ENCODE measurements around the gene ACSS2. TPM values are rescaled to one million over a fixed set of nuclear protein-coding genes. Genes with fewer than 3 reads are reported as not detected.
A peak's percentile ranks its signal among the peaks of the same experiment; 100 is the strongest.

ACSS2 gene
- total RNA-seq, 1 donor from 2014 or later: 18.7 TPM

DNA sequence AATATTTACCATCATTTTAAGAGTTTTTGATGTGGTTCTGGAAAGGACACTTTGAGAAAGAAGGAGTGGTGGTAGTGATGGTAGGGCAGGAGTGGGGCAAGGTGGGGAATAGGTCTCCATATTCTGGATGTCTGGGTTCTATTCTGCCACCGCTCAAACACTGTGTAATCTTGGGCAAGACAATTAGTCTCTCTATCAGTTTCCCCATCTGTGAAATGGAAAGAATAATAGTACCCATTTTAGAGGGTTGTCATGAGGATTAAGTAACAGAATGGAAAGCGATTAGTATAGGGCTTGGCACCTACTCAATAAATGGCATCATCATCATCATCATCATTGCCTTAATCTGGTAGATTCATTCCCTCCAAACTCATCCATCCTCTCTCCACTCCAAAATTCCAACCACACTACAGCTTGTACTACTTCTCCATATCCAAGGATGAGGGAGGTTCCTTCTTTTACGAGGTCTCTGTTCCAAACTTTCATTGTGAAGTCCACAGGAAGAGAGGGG lies 2.8 kb upstream of the ACSS2 start:
- Histone ChIP-seq H3K79me2 (ENCODE audit: insufficient read depth, low read length) (peaks cover 17% of the 10 kb centered on the region), H3K4me2 (ENCODE audit: low read length) (peak overlapping the region; percentile 84), H3K27ac (ENCODE audit: low read depth, low read length) (no peak overlapping the region), H4K20me1 (ENCODE audit: insufficient read depth, low read length) (peaks cover 12% of the 10 kb centered on the region), H3K27me3 (ENCODE audit: insufficient read depth, low read length) (no peaks in the 10 kb centered on the region), H3K9ac (ENCODE audit: low read length) (no peak overlapping the region), H3K4me1 (ENCODE audit: insufficient read depth, low read length) (peaks cover 23% of the 10 kb centered on the region), H2AFZ (ENCODE audit: low read depth, low read length) (no peak overlapping the region), H3K9me3 (ENCODE audit: insufficient read depth, low read depth, low read length) (no peaks in the 10 kb centered on the region), H3K4me3 (ENCODE audit: insufficient read depth, low read depth, low read length) (no peak overlapping the region), H3K36me3 (ENCODE audit: insufficient read depth, low read length) (no peaks in the 10 kb centered on the region)
- Mint-ChIP-seq H3K4me3 (ENCODE audit: unreplicated experiment) (peak overlapping the region; percentile 81), H3K9me3 (ENCODE audit: unreplicated experiment) (no peaks in the 10 kb centered on the region), H3K36me3 (ENCODE audit: low read depth, unreplicated experiment) (peaks cover 8% of the 10 kb centered on the region), H3K4me1 (ENCODE audit: low read depth, unreplicated experiment) (peaks cover 15% of the 10 kb centered on the region), H3K27me3 (ENCODE audit: low read depth, unreplicated experiment) (peaks cover 2% of the 10 kb centered on the region), H3K27ac (ENCODE audit: unreplicated experiment) (peak overlapping the region; percentile 55)
- no peak for TF ChIP-seq EZH2 (IDR thresholded peaks at IDR 0.05; ENCODE audit: insufficient read depth, low read length)
- TF ChIP-seq, protein P1, sequence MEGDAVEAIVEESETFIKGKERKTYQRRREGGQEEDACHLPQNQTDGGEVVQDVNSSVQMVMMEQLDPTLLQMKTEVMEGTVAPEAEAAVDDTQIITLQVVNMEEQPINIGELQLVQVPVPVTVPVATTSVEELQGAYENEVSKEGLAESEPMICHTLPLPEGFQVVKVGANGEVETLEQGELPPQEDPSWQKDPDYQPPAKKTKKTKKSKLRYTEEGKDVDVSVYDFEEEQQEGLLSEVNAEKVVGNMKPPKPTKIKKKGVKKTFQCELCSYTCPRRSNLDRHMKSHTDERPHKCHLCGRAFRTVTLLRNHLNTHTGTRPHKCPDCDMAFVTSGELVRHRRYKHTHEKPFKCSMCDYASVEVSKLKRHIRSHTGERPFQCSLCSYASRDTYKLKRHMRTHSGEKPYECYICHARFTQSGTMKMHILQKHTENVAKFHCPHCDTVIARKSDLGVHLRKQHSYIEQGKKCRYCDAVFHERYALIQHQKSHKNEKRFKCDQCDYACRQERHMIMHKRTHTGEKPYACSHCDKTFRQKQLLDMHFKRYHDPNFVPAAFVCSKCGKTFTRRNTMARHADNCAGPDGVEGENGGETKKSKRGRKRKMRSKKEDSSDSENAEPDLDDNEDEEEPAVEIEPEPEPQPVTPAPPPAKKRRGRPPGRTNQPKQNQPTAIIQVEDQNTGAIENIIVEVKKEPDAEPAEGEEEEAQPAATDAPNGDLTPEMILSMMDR (IDR thresholded peaks at IDR 0.05; ENCODE audit: insufficient read depth, low read depth, low read length): no peak
- FAIRE-seq: no peak
- DNase-seq (ENCODE audit: low read depth): no peak

DNA sequence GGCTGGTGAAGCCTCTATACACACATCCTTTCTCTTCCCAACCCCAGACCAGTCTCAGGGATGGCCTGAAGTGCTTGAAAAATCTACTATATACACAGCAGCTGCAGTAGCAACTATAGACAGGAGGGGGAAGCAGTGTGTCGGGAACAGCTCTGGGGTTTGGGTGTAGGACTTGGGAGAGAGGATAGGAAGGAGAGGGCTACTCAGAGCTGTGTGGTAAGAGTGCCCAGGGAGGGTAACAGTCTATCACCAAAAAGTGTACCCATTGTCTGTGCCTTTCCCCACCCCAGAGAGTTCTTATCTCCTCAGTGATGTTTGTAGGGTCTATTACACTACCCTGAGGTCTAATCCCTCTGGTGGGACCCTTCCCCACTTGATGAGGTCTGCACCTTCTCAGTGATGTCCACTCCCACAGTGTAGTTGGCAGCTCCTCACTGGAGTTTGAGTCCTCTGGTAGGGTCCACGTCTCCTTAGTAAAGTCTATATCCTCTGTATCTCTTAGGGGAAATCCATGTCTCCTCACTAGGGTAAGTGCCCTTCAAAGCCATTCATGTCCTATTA lies 2.2 kb upstream of the ACSS2 start:
- peaks cover 15% of the 10 kb centered on the region for H3K4me1 Mint-ChIP-seq (ENCODE audit: low read depth, unreplicated experiment)
- TF ChIP-seq EZH2 (IDR thresholded peaks at IDR 0.05; ENCODE audit: insufficient read depth, low read length): no peak
- TF ChIP-seq, protein P1 (IDR thresholded peaks at IDR 0.05; ENCODE audit: insufficient read depth, low read depth, low read length): peak; percentile 97
- no peaks in the 10 kb centered on the region for H3K9me3 Mint-ChIP-seq (ENCODE audit: unreplicated experiment)
- DNase-seq (ENCODE audit: low read depth) (peak; percentile 56), FAIRE-seq (no peak)
- no peaks in the 10 kb centered on the region for H3K27me3 ChIP-seq (ENCODE audit: insufficient read depth, low read length)
- H3K27ac Mint-ChIP-seq (ENCODE audit: unreplicated experiment): no peak overlapping the region
- H3K4me3 ChIP-seq (ENCODE audit: insufficient read depth, low read depth, low read length): no peak overlapping the region
- peak overlapping the region; percentile 81 for H3K4me3 Mint-ChIP-seq (ENCODE audit: unreplicated experiment)
- H3K4me2 ChIP-seq (ENCODE audit: low read length): no peak overlapping the region
- H3K36me3 Mint-ChIP-seq (ENCODE audit: low read depth, unreplicated experiment): peaks cover 8% of the 10 kb centered on the region
- peaks cover 12% of the 10 kb centered on the region for H4K20me1 ChIP-seq (ENCODE audit: insufficient read depth, low read length)
- no peak overlapping the region for H2AFZ ChIP-seq (ENCODE audit: low read depth, low read length)
- H3K27ac ChIP-seq (ENCODE audit: low read depth, low read length): no peak overlapping the region
- H3K4me1 ChIP-seq (ENCODE audit: insufficient read depth, low read length): peaks cover 23% of the 10 kb centered on the region
- peaks cover 17% of the 10 kb centered on the region for H3K79me2 ChIP-seq (ENCODE audit: insufficient read depth, low read length)
- H3K27me3 Mint-ChIP-seq (ENCODE audit: low read depth, unreplicated experiment): peaks cover 2% of the 10 kb centered on the region
- no peak overlapping the region for H3K9ac ChIP-seq (ENCODE audit: low read length)
- H3K36me3 ChIP-seq (ENCODE audit: insufficient read depth, low read length): no peaks in the 10 kb centered on the region
- H3K9me3 ChIP-seq (ENCODE audit: insufficient read depth, low read depth, low read length): no peaks in the 10 kb centered on the region
